Measurements from ENCODE around the gene TTYH1.
"Not testable (repeated sequence)": the region's sequence is repeated elsewhere in the genome, so short reads cannot be mapped to it uniquely, and the experiment has no call there.

The TTYH1 gene

GRCh38 chr19:54446349-54446748, 31.1 kb downstream of the TTYH1 start:
- DNase-seq, result not testable (repeated sequence)

- peak; percentile 35 for DNase-seq
Measured at GRCh38 chr19:54448040-54448773, 32.9 kb downstream of the TTYH1 start.

- peak; percentile 96 for DNase-seq
Measured at GRCh38 chr19:54448774-54449700, 33.8 kb downstream of the TTYH1 start, which contains the start of gene LENG8. LENG8 (plus strand) TSS chr19:54449199; CDS start chr19:54451345, 2,146 bp downstream.

- DNase-seq, result no peak
Measured at GRCh38 chr19:54449701-54450069, 34.4 kb downstream of the TTYH1 start.

- no peak for DNase-seq
Measured at GRCh38 chr19:54451331-54451871, 36.1 kb downstream of the TTYH1 start.

GRCh38 chr19:54451997-54452396, 36.7 kb downstream of the TTYH1 start:
- no peak for DNase-seq

- DNase-seq, result no peak
Measured at GRCh38 chr19:54452626-54453025, 37.4 kb downstream of the TTYH1 start.

GRCh38 chr19:54453921-54454780, 38.9 kb downstream of the TTYH1 start:
- no peak for DNase-seq

- no peak for DNase-seq
Measured at GRCh38 chr19:54454781-54455675, 39.8 kb downstream of the TTYH1 start.

- DNase-seq, result no peak
Measured at GRCh38 chr19:54455786-54456422, 40.6 kb downstream of the TTYH1 start.

GRCh38 chr19:54456423-54457373, 41.4 kb downstream of the TTYH1 start:
- no peak for DNase-seq

GRCh38 chr19:54457773-54458647, 42.7 kb downstream of the TTYH1 start:
- DNase-seq, result no peak

GRCh38 chr19:54458648-54459281, 43.5 kb downstream of the TTYH1 start:
- no peak for DNase-seq

GRCh38 chr19:54459282-54460229, 44.3 kb downstream of the TTYH1 start:
- no peak for DNase-seq

GRCh38 chr19:54460230-54461005, 45.2 kb downstream of the TTYH1 start:
- DNase-seq, result no peak

GRCh38 chr19:54461210-54461609, 45.9 kb downstream of the TTYH1 start:
- DNase-seq, result no peak

Measured in activated effector memory CD4-positive, alpha-beta T cell treated with Interleukin-2 at 50 U/mL for 16 hours (primary cell).